SK-N-SH (cell line): ENCODE results near the gene VTI1B. TPM values are rescaled to one million over a fixed set of nuclear protein-coding genes. Genes with fewer than 3 reads are reported as not detected.

Experiments used
- CTCF ChIA-PET: fragments of 300-600, 350-600 bp; formaldehyde crosslinking; extraction: SDS; loops from one replicate; lab custom pipeline; 2021; lab: Yijun Ruan, JAX
- POLR2A ChIA-PET: fragments of 350-600 bp; sonication (Branson Sonifier 250); formaldehyde crosslinking; extraction: SDS; loops from one replicate; lab custom pipeline; 2020; ENCODE audit warnings: antibody characterized with exemption, inconsistent platforms; lab: Yijun Ruan, JAX
- DNase-seq: peaks from one replicate; pipeline ENCODE4 v3.0.0; 2012
- H2AFZ ChIP-seq: fragments of 200-600 bp; sonication (generic); 2 replicates; pipeline ENCODE4 v1.8.1; 2016; ENCODE audit warnings: antibody characterized with exemption, mild to moderate bottlenecking, low read depth
- H3F3A ChIP-seq: fragments of 200-600 bp; sonication (generic); replicated peaks from 2 replicates; pipeline ENCODE3; 2016; ENCODE audit warnings: antibody characterized with exemption, mild to moderate bottlenecking; ENCODE audit not compliant: insufficient read depth
- H3K27ac ChIP-seq, 2 experiments: fragments of 200-500 bp in 1 of 2; fragments of 200-600 bp in 1 of 2; sonication (Bioruptor generic) in 1 of 2; sonication (generic), shearing (Covaris generic) in 1 of 2; 2 replicates each; pipeline versions ENCODE4 v1.5.1 to v1.6.1; 2014 to 2016; ENCODE audit warnings: low read depth in 2 of 2, inconsistent platforms in 1 of 2, low read length in 1 of 2, mild to moderate bottlenecking in 1 of 2, mixed read lengths in 1 of 2
- H3K27me3 ChIP-seq: fragments of 200-600 bp; sonication (generic), shearing (Covaris generic); 2 replicates; pipeline ENCODE4 v1.6.1; 2016; ENCODE audit warnings: mixed run types; ENCODE audit not compliant: insufficient read depth
- H3K36me3 ChIP-seq, 2 experiments: fragments of 200-500 bp in 1 of 2; fragments of 200-600 bp in 1 of 2; sonication (Bioruptor generic) in 1 of 2; sonication (generic) in 1 of 2; replicated peaks in 1 of 2; 2 replicates each; pipeline versions ENCODE3 to v1.5.1; 2014 to 2016; ENCODE audit warnings: low read length in 1 of 2, mild to moderate bottlenecking in 1 of 2; ENCODE audit not compliant: insufficient read depth in 2 of 2, control insufficient read depth in 1 of 2
- H3K4me1 ChIP-seq, 2 experiments: fragments of 200-500 bp in 1 of 2; fragments of 200-600 bp in 1 of 2; sonication (Bioruptor generic) in 1 of 2; sonication (generic), shearing (Covaris generic) in 1 of 2; 2 replicates each; pipeline versions ENCODE4 v1.5.1 to v1.6.1; 2014 to 2016; ENCODE audit warnings: low read depth in 1 of 2, low read length in 1 of 2, mixed run types in 1 of 2; ENCODE audit not compliant: insufficient read depth in 2 of 2, control insufficient read depth in 1 of 2
- H3K4me2 ChIP-seq: fragments of 200-600 bp; sonication (generic), shearing (Covaris generic); 2 replicates; pipeline ENCODE4 v1.6.1; 2017; ENCODE audit warnings: mixed run types
- H3K4me3 ChIP-seq, 2 experiments: fragments of 200-500 bp in 1 of 2; fragments of 200-600 bp in 1 of 2; sonication (Bioruptor generic) in 1 of 2; sonication (generic), shearing (Covaris generic) in 1 of 2; 2 replicates each; pipeline versions ENCODE4 v1.5.1 to v1.8.1; 2014 to 2016; ENCODE audit warnings: low read depth in 2 of 2, inconsistent platforms in 1 of 2, low read length in 1 of 2, mild to moderate bottlenecking in 1 of 2, mixed read lengths in 1 of 2, moderate library complexity in 1 of 2
- H3K79me2 ChIP-seq: fragments of 200-600 bp; sonication (generic); 2 replicates; pipeline ENCODE4 v1.8.1; 2017; ENCODE audit warnings: mild to moderate bottlenecking; ENCODE audit not compliant: insufficient read depth
- H3K9ac ChIP-seq: fragments of 200-600 bp; sonication (generic); 2 replicates; pipeline ENCODE4 v1.6.1; 2017; ENCODE audit warnings: mixed run types
- H3K9me2 ChIP-seq: fragments of 200-600 bp; sonication (generic); 2 replicates; pipeline ENCODE4 v1.6.1; 2017; ENCODE audit warnings: mixed run types
- H3K9me3 ChIP-seq: fragments of 200-600 bp; sonication (generic); 2 replicates; pipeline ENCODE4 v1.6.1; 2017; ENCODE audit warnings: mixed run types, mild to moderate bottlenecking, moderate library complexity
- H4K20me1 ChIP-seq: fragments of 200-600 bp; sonication (generic); 2 replicates; pipeline ENCODE4 v1.6.1; 2017; ENCODE audit warnings: mild to moderate bottlenecking, mixed run types; ENCODE audit not compliant: insufficient read depth
- ELF1 ChIP-seq: IDR thresholded peaks from 2 replicates; pipeline ENCODE4 v1.4.0; 2012
- FOXJ3 ChIP-seq: sonication (generic); formaldehyde crosslinking; IDR thresholded peaks from 2 replicates; pipeline ENCODE4 v1.5.1; 2020; ENCODE audit warnings: mild to moderate bottlenecking, missing genetic modification reagents
- FOXM1 ChIP-seq: IDR thresholded peaks from 2 replicates; pipeline ENCODE4 v1.4.0; 2012; ENCODE audit warnings: low read depth, mild to moderate bottlenecking
- GATA2 ChIP-seq: sonication (generic); formaldehyde crosslinking; IDR thresholded peaks from 2 replicates; pipeline ENCODE4 v1.5.0; 2020; ENCODE audit warnings: mild to moderate bottlenecking, missing genetic modification reagents
- JUND ChIP-seq: IDR thresholded peaks from 2 replicates; pipeline ENCODE4 v1.4.0; 2012
- MEF2A ChIP-seq: IDR thresholded peaks from 2 replicates; pipeline ENCODE4 v1.4.0; 2012; ENCODE audit warnings: low read depth, borderline replicate concordance
- MXI1 ChIP-seq: IDR thresholded peaks from 2 replicates; pipeline ENCODE4 v1.6.1; 2012; ENCODE audit warnings: mild to moderate bottlenecking, low read depth, low read length, improper control_type of control experiment
- NRF1 ChIP-seq: IDR thresholded peaks from 2 replicates; pipeline ENCODE4 v1.6.1; 2012; ENCODE audit warnings: low read depth, mild to moderate bottlenecking, low read length
- POLR2AphosphoS5 ChIP-seq: IDR thresholded peaks from 2 replicates; pipeline ENCODE4 v1.6.1; 2012; ENCODE audit warnings: low read depth, low read length
- RFX5 ChIP-seq: IDR thresholded peaks from 2 replicates; pipeline ENCODE4 v1.6.1; 2012; ENCODE audit warnings: mild to moderate bottlenecking, improper control_type of control experiment, low read length
- RXRA ChIP-seq: IDR thresholded peaks from 2 replicates; pipeline ENCODE4 v1.4.0; 2012; ENCODE audit warnings: low read depth, mild to moderate bottlenecking, borderline replicate concordance
- SMC3 ChIP-seq: IDR thresholded peaks from 2 replicates; pipeline ENCODE4 v1.6.1; 2012; ENCODE audit warnings: low read depth, low read length, improper control_type of control experiment
- TEAD4 ChIP-seq: IDR thresholded peaks from 2 replicates; pipeline ENCODE4 v1.4.0; 2012; ENCODE audit warnings: mild to moderate bottlenecking, borderline replicate concordance; ENCODE audit not compliant: insufficient read depth
- WGBS: methylation state at CpG from one replicate; pipeline ENCODE4 v1.1.6; 2017; ENCODE audit warnings: low lambda C conversion rate; 5-methylcytosine and 5-hydroxymethylcytosine counted together
- polyA plus RNA-seq, 3 experiments: library from polyadenylated mRNA; depleted of rRNA; stranded (reverse); fragments of >200 nt; gene quantifications; 2 replicates each; pipeline ENCODE4 v1.2.3, GENCODE V29; 2012
- TF ChIP-seq, protein P1 (sequence below): IDR thresholded peaks from 2 replicates; pipeline ENCODE4 v1.4.0; 2012; ENCODE audit warnings: low read depth, borderline replicate concordance
- TF ChIP-seq, protein P2 (sequence below): fragments of 150-350 bp; IDR thresholded peaks from 2 replicates; pipeline ENCODE4 v1.6.1; 2016; ENCODE audit warnings: mild to moderate bottlenecking, low read depth, low read length
- TF ChIP-seq, protein P3 (sequence below): IDR thresholded peaks from 2 replicates; pipeline ENCODE4 v1.4.0; 2012; ENCODE audit warnings: low read depth, borderline replicate concordance

Gene VTI1B
- polyA plus RNA-seq, 1 of the 3 experiments (the other 2 are of a cell fraction): 59.2 TPM

DNA sequence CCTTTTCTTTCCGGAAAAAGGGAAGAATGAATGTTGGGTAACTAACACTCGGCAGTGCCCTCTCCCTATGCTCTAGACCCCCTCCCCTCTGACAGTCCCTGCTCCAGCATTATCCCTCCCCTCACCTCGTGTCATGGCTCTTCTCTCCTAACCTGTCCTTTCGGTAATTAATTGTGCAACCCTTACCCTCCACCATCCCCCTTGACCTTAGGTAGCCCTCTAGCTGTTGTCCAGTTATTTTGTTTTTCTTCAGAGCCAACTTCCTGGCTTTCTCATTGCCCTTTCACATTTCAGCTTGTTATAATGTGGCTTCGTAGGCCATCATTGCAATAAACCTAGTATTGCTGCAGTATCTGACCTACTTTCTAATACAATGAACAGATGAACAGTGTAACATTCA, 43.5 kb downstream of the VTI1B start:
- H4K20me1 ChIP-seq: no peaks in the 10 kb centered on the region
- H3K4me2 ChIP-seq: no peak overlapping the region
- no peaks in the 10 kb centered on the region for H3K9me3 ChIP-seq
- H3K4me1 ChIP-seq: no peaks in the 10 kb centered on the region
- no peaks in the 10 kb centered on the region for H3K36me3 ChIP-seq
- CTCF ChIA-PET: interaction anchor here (0.7 to 2.9 kb wide), 4 partner anchors 12 to 73 kb away, joined by 4 to 8 read pairs (median 6); no protein-coding TSS in a partner anchor
- WGBS: 84% methylated on average over 5 of the region's 5 CpGs
- H2AFZ ChIP-seq: no peak overlapping the region
- no peak overlapping the region for H3K27ac ChIP-seq
- H3K9me2 ChIP-seq: no peaks in the 10 kb centered on the region
- H3K27me3 ChIP-seq: no peaks in the 10 kb centered on the region
- no peaks in the 10 kb centered on the region for H3K79me2 ChIP-seq
- TF ChIP-seq JUND (no peak), MXI1 (no peak), ELF1 (no peak), TEAD4 (no peak), MEF2A (no peak), SMC3 (no peak), RFX5 (no peak), FOXM1 (no peak), RXRA (no peak), POLR2AphosphoS5 (no peak)
- TF ChIP-seq, protein P1, sequence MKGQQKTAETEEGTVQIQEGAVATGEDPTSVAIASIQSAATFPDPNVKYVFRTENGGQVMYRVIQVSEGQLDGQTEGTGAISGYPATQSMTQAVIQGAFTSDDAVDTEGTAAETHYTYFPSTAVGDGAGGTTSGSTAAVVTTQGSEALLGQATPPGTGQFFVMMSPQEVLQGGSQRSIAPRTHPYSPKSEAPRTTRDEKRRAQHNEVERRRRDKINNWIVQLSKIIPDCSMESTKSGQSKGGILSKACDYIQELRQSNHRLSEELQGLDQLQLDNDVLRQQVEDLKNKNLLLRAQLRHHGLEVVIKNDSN: no peak
- TF ChIP-seq, protein P2, sequence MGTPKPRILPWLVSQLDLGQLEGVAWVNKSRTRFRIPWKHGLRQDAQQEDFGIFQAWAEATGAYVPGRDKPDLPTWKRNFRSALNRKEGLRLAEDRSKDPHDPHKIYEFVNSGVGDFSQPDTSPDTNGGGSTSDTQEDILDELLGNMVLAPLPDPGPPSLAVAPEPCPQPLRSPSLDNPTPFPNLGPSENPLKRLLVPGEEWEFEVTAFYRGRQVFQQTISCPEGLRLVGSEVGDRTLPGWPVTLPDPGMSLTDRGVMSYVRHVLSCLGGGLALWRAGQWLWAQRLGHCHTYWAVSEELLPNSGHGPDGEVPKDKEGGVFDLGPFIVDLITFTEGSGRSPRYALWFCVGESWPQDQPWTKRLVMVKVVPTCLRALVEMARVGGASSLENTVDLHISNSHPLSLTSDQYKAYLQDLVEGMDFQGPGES: no peak
- TF ChIP-seq, protein P3, sequence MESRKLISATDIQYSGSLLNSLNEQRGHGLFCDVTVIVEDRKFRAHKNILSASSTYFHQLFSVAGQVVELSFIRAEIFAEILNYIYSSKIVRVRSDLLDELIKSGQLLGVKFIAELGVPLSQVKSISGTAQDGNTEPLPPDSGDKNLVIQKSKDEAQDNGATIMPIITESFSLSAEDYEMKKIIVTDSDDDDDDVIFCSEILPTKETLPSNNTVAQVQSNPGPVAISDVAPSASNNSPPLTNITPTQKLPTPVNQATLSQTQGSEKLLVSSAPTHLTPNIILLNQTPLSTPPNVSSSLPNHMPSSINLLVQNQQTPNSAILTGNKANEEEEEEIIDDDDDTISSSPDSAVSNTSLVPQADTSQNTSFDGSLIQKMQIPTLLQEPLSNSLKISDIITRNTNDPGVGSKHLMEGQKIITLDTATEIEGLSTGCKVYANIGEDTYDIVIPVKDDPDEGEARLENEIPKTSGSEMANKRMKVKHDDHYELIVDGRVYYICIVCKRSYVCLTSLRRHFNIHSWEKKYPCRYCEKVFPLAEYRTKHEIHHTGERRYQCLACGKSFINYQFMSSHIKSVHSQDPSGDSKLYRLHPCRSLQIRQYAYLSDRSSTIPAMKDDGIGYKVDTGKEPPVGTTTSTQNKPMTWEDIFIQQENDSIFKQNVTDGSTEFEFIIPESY: no peak
- no peaks in the 10 kb centered on the region for H3F3A ChIP-seq
- H3K9ac ChIP-seq: no peak overlapping the region
- no peak for DNase-seq
- POLR2A ChIA-PET: no interaction called here
- H3K4me3 ChIP-seq: no peak overlapping the region

DNA sequence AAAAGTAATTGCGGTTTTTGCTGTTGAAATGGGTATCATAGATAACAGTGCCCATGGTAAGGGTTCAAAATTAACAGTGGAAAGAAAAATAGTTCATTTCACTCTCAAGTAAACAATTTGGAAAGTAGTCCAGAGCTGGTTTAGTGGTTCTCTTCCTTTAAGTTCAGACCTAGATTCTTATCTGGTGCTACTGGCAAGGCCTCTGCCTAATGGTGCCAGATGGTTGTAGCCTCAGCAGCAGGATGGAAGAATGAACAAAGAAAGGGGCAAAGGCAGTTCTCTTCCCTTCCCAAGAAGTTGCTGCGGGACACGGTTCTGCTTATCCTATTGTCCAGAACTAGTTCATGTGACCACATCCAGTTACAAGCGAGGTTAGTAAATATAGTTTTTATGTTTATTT, 44.2 kb downstream of the VTI1B start:
- no peak overlapping the region for H3K4me2 ChIP-seq
- no peak for DNase-seq
- no peaks in the 10 kb centered on the region for H4K20me1 ChIP-seq
- no peak overlapping the region for H3K4me3 ChIP-seq
- H3K79me2 ChIP-seq: no peaks in the 10 kb centered on the region
- POLR2A ChIA-PET: no interaction called here
- H3F3A ChIP-seq: no peaks in the 10 kb centered on the region
- no peak overlapping the region for H3K9ac ChIP-seq
- no peaks in the 10 kb centered on the region for H3K9me2 ChIP-seq
- no peaks in the 10 kb centered on the region for H3K9me3 ChIP-seq
- H3K27ac ChIP-seq: no peak overlapping the region
- CTCF ChIA-PET: interaction anchor here (1.0 to 2.9 kb wide), 2 partner anchors 37 to 103 kb away, joined by 3 to 8 read pairs; no protein-coding TSS in a partner anchor
- H3K4me1 ChIP-seq: no peaks in the 10 kb centered on the region
- no peaks in the 10 kb centered on the region for H3K36me3 ChIP-seq
- no peak for TF ChIP-seq ELF1
- TF ChIP-seq FOXJ3 (CRISPR knock-in tag): no peak
- no peak for TF ChIP-seq GATA2 (CRISPR knock-in tag)
- TF ChIP-seq NRF1: no peak
- no peak for TF ChIP-seq RXRA
- TF ChIP-seq TEAD4: no peak
- H3K27me3 ChIP-seq: no peaks in the 10 kb centered on the region
- H2AFZ ChIP-seq: no peak overlapping the region
- WGBS: 91% methylated on average over 4 of the region's 4 CpGs
